Gastrocnemius medialis (tissue), 4 donors: Measurements from ENCODE around the gene E2F3. TPM values are rescaled to one million over a fixed set of nuclear protein-coding genes. Genes with fewer than 3 reads are reported as not detected.

Experiments
- ATAC-seq, 2 donors: fragments of 150-250 bp; one replicate each; pipeline ENCODE4 v1.9.1; 2016
- DNase-seq, 2 donors: peaks; one replicate each; pipeline ENCODE4 v3.0.0-alpha.2; 2019
- H3K27ac ChIP-seq, 4 donors: fragments of 200-600 bp; sonication (generic); 1 replicate in 1 of 4; 2 replicates in 3 of 4; pipeline ENCODE4 v1.5.1; 2016 to 2018; ENCODE audit warnings: mild to moderate bottlenecking in 2 of 4, moderate library complexity in 1 of 4
- H3K27me3 ChIP-seq, 3 donors: fragments of 200-600 bp; sonication (generic) in 2 of 3; 1 replicate in 1 of 3; 2 replicates in 2 of 3; pipeline versions ENCODE4 v1.5.1 to v1.6.0; 2016 to 2019; ENCODE audit warnings: mild to moderate bottlenecking in 1 of 3, moderate library complexity in 1 of 3
- H3K36me3 ChIP-seq, 2 donors: fragments of 200-600 bp; sonication (generic) in 1 of 2; one replicate each; pipeline ENCODE4 v1.5.1; 2017 to 2018
- H3K4me1 ChIP-seq, 2 donors: fragments of 200-600 bp; sonication (generic) in 1 of 2; one replicate each; pipeline ENCODE4 v1.5.1; 2016 to 2017; ENCODE audit warnings: mild to moderate bottlenecking in 2 of 2
- H3K4me3 ChIP-seq, 4 donors: fragments of 200-600 bp; sonication (generic) in 3 of 4; 1 replicate in 1 of 4; 2 replicates in 3 of 4; pipeline ENCODE4 v1.5.1; 2016 to 2019; ENCODE audit warnings: mild to moderate bottlenecking in 2 of 4
- H3K9me3 ChIP-seq, 3 donors: fragments of 200-600 bp; sonication (generic) in 2 of 3; 1 replicate in 1 of 3; 2 replicates in 2 of 3; pipeline ENCODE4 v1.5.1; 2016 to 2019
- CTCF ChIP-seq, 5 experiments: fragments of 450-650 bp in 3 of 5; fragments of 200-600 bp in 2 of 5; sonication (generic) in 2 of 5; IDR thresholded peaks in 4 of 5; conservative IDR thresholded peaks in 1 of 5; 1 replicate in 4 of 5; 2 replicates in 1 of 5; pipeline ENCODE4 v1.5.1; 2016 to 2019; ENCODE audit warnings: antibody characterized with exemption in 5 of 5, mild to moderate bottlenecking in 3 of 5, moderate library complexity in 3 of 5
- POLR2A ChIP-seq, 2 donors: fragments of 450-650 bp; IDR thresholded peaks; one replicate each; pipeline ENCODE4 v1.6.1; 2017; ENCODE audit warnings: antibody characterized with exemption in 2 of 2, mild to moderate bottlenecking in 2 of 2, moderate library complexity in 2 of 2
- in situ Hi-C, 4 donors: fragments of 200-750 bp; cut with MboI; loops; one replicate each; pipeline versions ENCODE4 v1.15.0 to v1.8.0; 2017; ENCODE audit warnings: low sequenced_read_pairs in 4 of 4
- intact Hi-C: fragments of 100-400 bp; cut with DNase I; formaldehyde crosslinking; loops from one replicate; pipeline ENCODE4 v1.15.1; 2023; ENCODE audit warnings: low total_unique reads
- total RNA-seq, 4 donors: library from RNA; depleted of rRNA; stranded (reverse); fragments of >200 nt; gene quantifications; one replicate each; pipeline versions ENCODE4 v1.1.0 to v1.2.3, GENCODE V29; 2016

Gene E2F3
- total RNA-seq, 4 donors from 2014 or later = 5.4 to 13.6 (median 10.7) TPM

GRCh38 chr6:20377623-20378265, 23.9 kb upstream of the E2F3 start:
- ATAC-seq = no peak
- in situ Hi-C loops = no loop called here
- DNase-seq = no peak
- Histone ChIP-seq H3K27ac (no peak overlapping the region), H3K27me3 (no peaks in the 10 kb centered on the region), H3K4me3 (no peak overlapping the region), H3K36me3 (no peaks in the 10 kb centered on the region), H3K9me3 (no peaks in the 10 kb centered on the region), H3K4me1 (no peaks in the 10 kb centered on the region)
- TF ChIP-seq POLR2A (IDR thresholded peaks at IDR 0.05) (no peak), CTCF (IDR thresholded peaks at IDR 0.05 in 4 of 5, conservative IDR thresholded peaks at IDR 0.05 in 1 of 5) (no peak)
- intact Hi-C loops = no loop called here

GRCh38 chr6:20379231-20379630, 22.4 kb upstream of the E2F3 start:
- no peaks in the 10 kb centered on the region for H3K4me1 ChIP-seq
- TF ChIP-seq POLR2A (IDR thresholded peaks at IDR 0.05) (no peak), CTCF (IDR thresholded peaks at IDR 0.05 in 4 of 5, conservative IDR thresholded peaks at IDR 0.05 in 1 of 5) (no peak)
- no peak for ATAC-seq
- no peak overlapping the region for H3K27ac ChIP-seq
- in situ Hi-C loops = no loop called here
- H3K27me3 ChIP-seq = no peaks in the 10 kb centered on the region
- no peak for DNase-seq
- intact Hi-C loops = no loop called here
- no peak overlapping the region for H3K4me3 ChIP-seq
- no peaks in the 10 kb centered on the region for H3K36me3 ChIP-seq
- no peaks in the 10 kb centered on the region for H3K9me3 ChIP-seq

GRCh38 chr6:20386218-20386617, 15.5 kb upstream of the E2F3 start:
- Histone ChIP-seq H3K4me3 (no peak overlapping the region), H3K4me1 (no peaks in the 10 kb centered on the region), H3K27ac (no peak overlapping the region), H3K36me3 (no peaks in the 10 kb centered on the region), H3K27me3 (no peaks in the 10 kb centered on the region), H3K9me3 (no peaks in the 10 kb centered on the region)
- DNase-seq (no peak), ATAC-seq (no peak)
- no peak for TF ChIP-seq CTCF (IDR thresholded peaks at IDR 0.05 in 4 of 5, conservative IDR thresholded peaks at IDR 0.05 in 1 of 5)
- no peak for TF ChIP-seq POLR2A (IDR thresholded peaks at IDR 0.05)
- intact Hi-C loops = no loop called here
- in situ Hi-C loops = no loop called here

DNA sequence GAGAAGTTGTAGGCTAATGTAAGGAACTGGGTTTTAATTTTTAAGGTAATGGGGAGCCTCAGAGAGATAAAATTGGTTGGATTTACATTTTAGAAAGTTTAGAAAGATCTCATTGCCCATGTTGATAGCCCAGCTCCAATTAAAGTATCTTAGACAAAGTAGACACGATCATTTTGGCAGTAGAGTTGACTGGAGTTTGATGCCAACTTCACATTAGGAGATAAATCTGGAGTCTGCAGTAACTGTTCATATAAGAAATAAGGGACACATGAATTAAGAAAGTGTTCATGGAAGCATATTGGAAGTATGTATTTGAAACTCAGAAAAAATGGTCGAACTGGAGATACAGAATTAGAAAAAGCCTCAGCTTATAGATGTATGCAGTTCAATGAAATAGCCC, 12.6 kb upstream of the E2F3 start:
- intact Hi-C loops = no loop called here
- no peaks in the 10 kb centered on the region for H3K9me3 ChIP-seq
- TF ChIP-seq CTCF (IDR thresholded peaks at IDR 0.05 in 4 of 5, conservative IDR thresholded peaks at IDR 0.05 in 1 of 5) (no peak), POLR2A (IDR thresholded peaks at IDR 0.05) (no peak)
- no peaks in the 10 kb centered on the region for H3K36me3 ChIP-seq
- DNase-seq (no peak), ATAC-seq (no peak)
- H3K4me1 ChIP-seq = no peaks in the 10 kb centered on the region
- in situ Hi-C loops = no loop called here
- no peak overlapping the region for H3K27ac ChIP-seq
- H3K27me3 ChIP-seq = peaks cover 0 to 2% (median 0%) of the 10 kb centered on the region in 3 donors
- H3K4me3 ChIP-seq = no peak overlapping the region

DNA sequence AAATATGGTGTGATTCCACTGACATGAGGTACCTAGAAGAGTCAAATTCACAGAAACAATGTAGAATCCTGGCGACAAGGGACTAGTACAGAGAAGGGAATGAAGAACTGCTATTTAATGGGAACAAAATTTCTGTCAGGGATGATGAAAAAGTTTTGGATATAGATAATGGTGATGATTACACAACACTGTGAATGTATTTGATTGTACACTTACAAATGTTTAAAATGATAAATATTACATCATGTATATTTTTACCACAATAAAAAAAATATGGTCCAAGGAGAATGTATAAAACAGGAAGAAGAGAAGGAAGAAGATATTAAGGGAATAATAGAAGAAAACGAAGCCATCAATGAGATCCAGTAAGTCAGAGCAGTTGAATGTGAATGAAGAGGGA, 8.4 kb upstream of the E2F3 start:
- TF ChIP-seq POLR2A (IDR thresholded peaks at IDR 0.05) (no peak), CTCF (IDR thresholded peaks at IDR 0.05 in 4 of 5, conservative IDR thresholded peaks at IDR 0.05 in 1 of 5) (no peak)
- in situ Hi-C loops = loop anchor here in 2 of 4 donors (10.0 kb wide), 1 partner anchor 132 kb away; no protein-coding TSS in a partner anchor
- no peak for DNase-seq
- intact Hi-C loops = no loop called here
- no peak for ATAC-seq
- Histone ChIP-seq H3K9me3 (no peaks in the 10 kb centered on the region), H3K27ac (no peak overlapping the region), H3K4me3 (no peak overlapping the region), H3K27me3 (peaks cover 0 to 2% (median 0%) of the 10 kb centered on the region in 3 donors), H3K36me3 (no peaks in the 10 kb centered on the region), H3K4me1 (no peaks in the 10 kb centered on the region)
